ENCODE measurements around the gene MCF2L2.

DNA sequence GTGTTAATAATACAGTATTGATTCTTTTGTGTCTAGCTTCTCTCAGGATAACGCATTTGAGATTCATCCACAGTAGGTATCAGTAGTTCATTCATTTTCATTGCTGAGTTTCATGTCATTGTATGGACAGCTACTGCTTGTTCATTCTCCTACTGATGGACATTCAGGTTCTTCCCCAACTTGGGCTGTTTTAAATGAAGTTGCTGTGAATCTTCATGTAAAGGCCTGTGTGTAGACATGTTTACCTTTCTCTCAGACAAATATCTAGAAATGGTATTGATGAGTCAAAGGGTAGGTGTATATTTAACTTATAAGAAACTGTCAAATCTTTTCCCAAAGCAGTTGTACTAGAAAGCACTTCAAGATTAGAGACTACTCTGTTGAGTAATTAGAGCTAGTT, 26.7 kb downstream of the MCF2L2 start:
- TF ChIP-seq POLR2A (IDR thresholded peaks at IDR 0.05; ENCODE audit: extremely low read depth, insufficient read length), result no peak
- TF ChIP-seq, protein P1, sequence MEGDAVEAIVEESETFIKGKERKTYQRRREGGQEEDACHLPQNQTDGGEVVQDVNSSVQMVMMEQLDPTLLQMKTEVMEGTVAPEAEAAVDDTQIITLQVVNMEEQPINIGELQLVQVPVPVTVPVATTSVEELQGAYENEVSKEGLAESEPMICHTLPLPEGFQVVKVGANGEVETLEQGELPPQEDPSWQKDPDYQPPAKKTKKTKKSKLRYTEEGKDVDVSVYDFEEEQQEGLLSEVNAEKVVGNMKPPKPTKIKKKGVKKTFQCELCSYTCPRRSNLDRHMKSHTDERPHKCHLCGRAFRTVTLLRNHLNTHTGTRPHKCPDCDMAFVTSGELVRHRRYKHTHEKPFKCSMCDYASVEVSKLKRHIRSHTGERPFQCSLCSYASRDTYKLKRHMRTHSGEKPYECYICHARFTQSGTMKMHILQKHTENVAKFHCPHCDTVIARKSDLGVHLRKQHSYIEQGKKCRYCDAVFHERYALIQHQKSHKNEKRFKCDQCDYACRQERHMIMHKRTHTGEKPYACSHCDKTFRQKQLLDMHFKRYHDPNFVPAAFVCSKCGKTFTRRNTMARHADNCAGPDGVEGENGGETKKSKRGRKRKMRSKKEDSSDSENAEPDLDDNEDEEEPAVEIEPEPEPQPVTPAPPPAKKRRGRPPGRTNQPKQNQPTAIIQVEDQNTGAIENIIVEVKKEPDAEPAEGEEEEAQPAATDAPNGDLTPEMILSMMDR (IDR thresholded peaks at IDR 0.05; ENCODE audit: low read depth, low read length), result no peak

All from NB4 (cell line).